Measurements from ENCODE around the gene RHCE. TPM values are rescaled to one million over a fixed set of nuclear protein-coding genes. Genes with fewer than 3 reads are reported as not detected.

RHCE gene
- total and polyA plus RNA-seq, 9 of the 15 experiments (the other 6 are each of a cell fraction or from before 2014, with no cell fraction given), result 5.4 to 31.5 (median 12.6) TPM

DNA sequence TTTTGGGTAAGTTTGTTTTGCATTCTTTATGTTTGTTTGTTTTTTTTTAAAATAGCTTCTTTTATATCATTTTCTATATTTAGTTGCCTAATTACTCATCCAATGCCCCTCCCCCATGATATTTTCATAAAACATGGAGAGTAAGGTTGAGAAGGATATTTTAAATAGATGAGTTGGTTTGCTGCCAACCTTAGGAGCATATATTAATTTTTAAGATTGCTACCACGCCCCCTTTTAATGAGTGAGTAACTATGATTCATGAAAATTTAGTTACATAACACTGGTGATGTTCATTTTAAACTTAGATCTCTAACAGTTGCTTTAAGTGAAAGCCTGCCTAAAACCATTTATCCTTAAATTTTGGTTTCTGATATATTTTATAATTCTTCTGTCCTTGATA lies 63.8 kb downstream of the RHCE start:
- 77% methylated on average over 1 of the region's 1 CpG for WGBS (ENCODE audit: insufficient coverage, low coverage, missing lambda C conversion rate)
- Histone ChIP-seq H3K9me3 (replicated peaks; ENCODE audit: control insufficient read depth, insufficient read depth, low read depth, low read length) (no peaks in the 10 kb centered on the region), H3K79me2 (ENCODE audit: control insufficient read depth, insufficient read depth, low read length) (no peaks in the 10 kb centered on the region), H3K27ac (ENCODE audit: extremely low read depth, low read depth, low read length) (no peak overlapping the region; the same call in 1 of the 3 replicates), H3K36me3 (ENCODE audit: control insufficient read depth, insufficient read depth, low read length) (peaks cover 71% of the 10 kb centered on the region), H2AFZ (ENCODE audit: low read depth, low read length) (no peak overlapping the region), H4K20me1 (replicated peaks; ENCODE audit: control insufficient read depth, insufficient read depth, low read length) (no peaks in the 10 kb centered on the region), H3K27me3 (ENCODE audit: control insufficient read depth in 2 of 2, insufficient read depth in 2 of 2, low read length in 2 of 2) (no peaks in the 10 kb centered on the region), H3K4me2 (ENCODE audit: insufficient read depth, low read length) (no peak overlapping the region), H3K9ac (ENCODE audit: insufficient read depth in 1 of 2, low read depth in 2 of 2, low read length in 2 of 2) (no peak overlapping the region), H3K9me1 (ENCODE audit: control insufficient read depth, insufficient read depth, low read length) (peaks cover 5% of the 10 kb centered on the region), H3K4me3 (no peak overlapping the region), H3K4me1 (replicated peaks in 1 of 2; ENCODE audit: control insufficient read depth in 2 of 2, insufficient read depth in 2 of 2, low read length in 2 of 2) (peaks cover 4 to 22% of the 10 kb centered on the region in 2 experiments; a peak in 4 of 5 replicates)
- ChIA-PET POLR2A (no interaction called here), CTCF (ENCODE audit: low intra/inter-chr PET ratio) (no interaction called here)
- FAIRE-seq, result no peak
- ATAC-seq, result no peak
- TF ChIP-seq NFE2 (IDR thresholded peaks at IDR 0.05; ENCODE audit: low read depth), result peak; percentile 8; the same call in 1 of the 2 replicates
- peak; percentile 70; the same call in 1 of the 2 replicates for TF ChIP-seq FOSL1 (tag; conservative IDR thresholded peaks at IDR 0.05)
- TF ChIP-seq POLR2H (tag; IDR thresholded peaks at IDR 0.05; ENCODE audit: low read depth), result peak; percentile 53; the same call in 1 of the 2 replicates
- no peak for TF ChIP-seq NFIC (IDR thresholded peaks at IDR 0.05)
- TF ChIP-seq, protein P1, sequence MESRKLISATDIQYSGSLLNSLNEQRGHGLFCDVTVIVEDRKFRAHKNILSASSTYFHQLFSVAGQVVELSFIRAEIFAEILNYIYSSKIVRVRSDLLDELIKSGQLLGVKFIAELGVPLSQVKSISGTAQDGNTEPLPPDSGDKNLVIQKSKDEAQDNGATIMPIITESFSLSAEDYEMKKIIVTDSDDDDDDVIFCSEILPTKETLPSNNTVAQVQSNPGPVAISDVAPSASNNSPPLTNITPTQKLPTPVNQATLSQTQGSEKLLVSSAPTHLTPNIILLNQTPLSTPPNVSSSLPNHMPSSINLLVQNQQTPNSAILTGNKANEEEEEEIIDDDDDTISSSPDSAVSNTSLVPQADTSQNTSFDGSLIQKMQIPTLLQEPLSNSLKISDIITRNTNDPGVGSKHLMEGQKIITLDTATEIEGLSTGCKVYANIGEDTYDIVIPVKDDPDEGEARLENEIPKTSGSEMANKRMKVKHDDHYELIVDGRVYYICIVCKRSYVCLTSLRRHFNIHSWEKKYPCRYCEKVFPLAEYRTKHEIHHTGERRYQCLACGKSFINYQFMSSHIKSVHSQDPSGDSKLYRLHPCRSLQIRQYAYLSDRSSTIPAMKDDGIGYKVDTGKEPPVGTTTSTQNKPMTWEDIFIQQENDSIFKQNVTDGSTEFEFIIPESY (CRISPR knock-in tag; IDR thresholded peaks at IDR 0.05), result no peak
- TF ChIP-seq, protein P2, sequence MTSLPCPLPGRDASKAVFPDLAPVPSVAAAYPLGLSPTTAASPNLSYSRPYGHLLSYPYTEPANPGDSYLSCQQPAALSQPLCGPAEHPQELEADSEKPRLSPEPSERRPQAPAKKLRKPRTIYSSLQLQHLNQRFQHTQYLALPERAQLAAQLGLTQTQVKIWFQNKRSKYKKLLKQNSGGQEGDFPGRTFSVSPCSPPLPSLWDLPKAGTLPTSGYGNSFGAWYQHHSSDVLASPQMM (CRISPR knock-in tag; IDR thresholded peaks at IDR 0.05), result no peak
- TF ChIP-seq, protein P3, sequence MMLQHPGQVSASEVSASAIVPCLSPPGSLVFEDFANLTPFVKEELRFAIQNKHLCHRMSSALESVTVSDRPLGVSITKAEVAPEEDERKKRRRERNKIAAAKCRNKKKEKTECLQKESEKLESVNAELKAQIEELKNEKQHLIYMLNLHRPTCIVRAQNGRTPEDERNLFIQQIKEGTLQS (IDR thresholded peaks at IDR 0.05), result peak; percentile 29; the same call in 1 of the 2 replicates
- TF ChIP-seq, protein P3 (CRISPR knock-in tag; conservative IDR thresholded peaks at IDR 0.05), result no peak
- in situ Hi-C loops (cut with MboI) (no loop called here), intact Hi-C loops (cut with micrococcal nuclease) (no loop called here)
- no peak for DNase-seq (ENCODE audit: extremely low read depth in 1 of 4, low spot score in 3 of 4)
- BruUV-seq (replicated peaks), result no TSS peak

All from K562 (cell line).